NK-92 (cell line): ENCODE results near the gene ZNF277.
"Not testable (repeated sequence)": the region's sequence is repeated elsewhere in the genome, so short reads cannot be mapped to it uniquely, and the experiment has no call there.

ENCODE experiments used
- DNase-seq: peaks from one replicate; lab custom pipeline; 2025; ENCODE audit not compliant: unreplicated experiment; lab: John Stamatoyannopoulos, UW

ZNF277 gene

GRCh38 chr7:112288301-112288700 lies 81.8 kb downstream of the ZNF277 start:
- DNase-seq, result no peak

- DNase-seq, result no peak
These were observed 83.6 kb downstream of the ZNF277 start for GRCh38 chr7:112290065-112290464.

GRCh38 chr7:112292162-112292561 lies 85.7 kb downstream of the ZNF277 start:
- no peak for DNase-seq

GRCh38 chr7:112293416-112293815 lies 86.9 kb downstream of the ZNF277 start:
- no peak for DNase-seq

GRCh38 chr7:112296432-112296831 lies 89.9 kb downstream of the ZNF277 start:
- no peak for DNase-seq

- no peak for DNase-seq
These were observed 91.2 kb downstream of the ZNF277 start for GRCh38 chr7:112297681-112298080.

- no peak for DNase-seq
These were observed 92.1 kb downstream of the ZNF277 start for GRCh38 chr7:112298543-112299100.

- DNase-seq, result no peak
These were observed 93.6 kb downstream of the ZNF277 start for GRCh38 chr7:112300072-112300471.

- DNase-seq, result no peak
These were observed 94.4 kb downstream of the ZNF277 start for GRCh38 chr7:112300831-112301407.

GRCh38 chr7:112302566-112302965 lies 96.1 kb downstream of the ZNF277 start:
- no peak for DNase-seq

- DNase-seq, result no peak
These were observed 100.4 kb downstream of the ZNF277 start for GRCh38 chr7:112306903-112307302.

GRCh38 chr7:112307506-112307905 lies 101.0 kb downstream of the ZNF277 start:
- DNase-seq, result no peak

GRCh38 chr7:112308974-112309373 lies 102.5 kb downstream of the ZNF277 start:
- DNase-seq, result no peak

- DNase-seq, result not testable (repeated sequence)
These were observed 110.3 kb downstream of the ZNF277 start for GRCh38 chr7:112316803-112317202.

GRCh38 chr7:112322070-112322469 lies 115.6 kb downstream of the ZNF277 start:
- DNase-seq, result no peak

- DNase-seq, result no peak
These were observed 121.1 kb downstream of the ZNF277 start for GRCh38 chr7:112327566-112327965.

GRCh38 chr7:112331492-112331891 lies 125.0 kb downstream of the ZNF277 start:
- DNase-seq, result no peak

- no peak for DNase-seq
These were observed 127.9 kb downstream of the ZNF277 start for GRCh38 chr7:112334366-112334765.

- DNase-seq, result no peak
These were observed 129.8 kb downstream of the ZNF277 start for GRCh38 chr7:112336261-112336660.

- no peak for DNase-seq
These were observed 130.6 kb downstream of the ZNF277 start for GRCh38 chr7:112336936-112337576.

GRCh38 chr7:112337892-112338291 lies 131.4 kb downstream of the ZNF277 start:
- DNase-seq, result no peak

GRCh38 chr7:112338786-112339185 lies 132.3 kb downstream of the ZNF277 start:
- no peak for DNase-seq

GRCh38 chr7:112341464-112341863 lies 135.0 kb downstream of the ZNF277 start:
- no peak for DNase-seq
